H1 (cell line): ENCODE data around the gene CBL. TPM values are rescaled to one million over a fixed set of nuclear protein-coding genes. Genes with fewer than 3 reads are reported as not detected.

Experiments
- CTCF ChIA-PET: fragments of 300-600 bp; sonication (Branson Sonifier 250); formaldehyde crosslinking; loops from one replicate; lab custom pipeline; 2021; ENCODE audit not compliant: partially characterized antibody; lab: Charles Lee
- POLR2A ChIA-PET: fragments of 300-600 bp; sonication (Branson Sonifier 250); formaldehyde crosslinking; loops from one replicate; lab custom pipeline; 2021; ENCODE audit warnings: inconsistent platforms; ENCODE audit not compliant: partially characterized antibody; lab: Charles Lee
- DNase-seq, 2 experiments: peaks; one replicate each; pipeline versions ENCODE4 v3.0.0 to v3.0.0-alpha.2; 2010 to 2022; ENCODE audit warnings: low spot score in 2 of 2, low read depth in 1 of 2, mixed read lengths in 1 of 2
- FAIRE-seq: peaks from 2 replicates; lab custom pipeline; 2011; peaks lifted over from hg19 to GRCh38; lab: Jason Lieb, UNC
- H2AFZ ChIP-seq: 2 replicates; pipeline ENCODE4 v1.8.1; 2012; ENCODE audit warnings: low read length, inconsistent platforms
- H2AK5ac ChIP-seq: 2 replicates; pipeline ENCODE4 v1.6.1; 2013; ENCODE audit warnings: low read depth, low read length
- H2BK120ac ChIP-seq: replicated peaks from 2 replicates; pipeline ENCODE3; 2013; ENCODE audit warnings: low read depth, low read length, inconsistent platforms
- H2BK12ac ChIP-seq: 2 replicates; pipeline ENCODE4 v1.6.1; 2013; ENCODE audit warnings: low read depth, low read length
- H2BK15ac ChIP-seq: 2 replicates; pipeline ENCODE4 v1.6.1; 2013; ENCODE audit warnings: low read length
- H2BK20ac ChIP-seq: 2 replicates; pipeline ENCODE4 v1.6.1; 2013; ENCODE audit warnings: low read length
- H2BK5ac ChIP-seq: 2 replicates; pipeline ENCODE4 v1.6.1; 2013; ENCODE audit warnings: low read depth, low read length
- H3K14ac ChIP-seq: 2 replicates; pipeline ENCODE4 v1.6.1; 2013; ENCODE audit warnings: inconsistent platforms; ENCODE audit not compliant: insufficient read length
- H3K18ac ChIP-seq: 2 replicates; pipeline ENCODE4 v1.6.1; 2013; ENCODE audit warnings: low read length; ENCODE audit errors: extremely low read depth
- H3K23ac ChIP-seq: 2 replicates; pipeline ENCODE4 v1.6.1; 2013; ENCODE audit warnings: inconsistent platforms; ENCODE audit not compliant: insufficient read length
- H3K23me2 ChIP-seq: 2 replicates; pipeline ENCODE4 v1.6.1; 2013; ENCODE audit warnings: low read depth, low read length
- H3K27ac ChIP-seq: 2 replicates; pipeline ENCODE4 v1.6.1; 2011; ENCODE audit warnings: low read depth, low read length, inconsistent platforms
- H3K27me3 ChIP-seq, 4 experiments: replicated peaks in 1 of 4; 1 replicate in 1 of 4; 2 replicates in 3 of 4; pipeline versions ENCODE4 v1.6.1 to v1.8.1; 2011 to 2013; ENCODE audit warnings: low read length in 3 of 4, mild to moderate bottlenecking in 3 of 4, inconsistent platforms in 2 of 4, mixed read lengths in 2 of 4, moderate library complexity in 1 of 4; ENCODE audit not compliant: control insufficient read depth in 3 of 4, insufficient read depth in 3 of 4; ENCODE audit errors: extremely low read depth in 1 of 4
- H3K36me3 ChIP-seq, 4 experiments: 2 replicates each; pipeline versions ENCODE4 v1.6.1 to v1.8.1; 2011 to 2013; ENCODE audit warnings: mild to moderate bottlenecking in 4 of 4, low read length in 3 of 4, moderate library complexity in 2 of 4, control low read depth in 1 of 4, inconsistent platforms in 1 of 4; ENCODE audit not compliant: insufficient read depth in 4 of 4, control insufficient read depth in 2 of 4
- H3K4ac ChIP-seq: replicated peaks from 2 replicates; pipeline ENCODE3; 2013; ENCODE audit warnings: low read length, low read depth, mixed read lengths, inconsistent platforms; ENCODE audit not compliant: insufficient read length
- H3K4me1 ChIP-seq, 4 experiments: replicated peaks in 1 of 4; 1 replicate in 1 of 4; 2 replicates in 3 of 4; pipeline versions ENCODE4 v1.6.1 to v1.8.1; 2011 to 2013; ENCODE audit warnings: low read length in 3 of 4, inconsistent platforms in 2 of 4, mixed read lengths in 1 of 4; ENCODE audit not compliant: insufficient read depth in 4 of 4, control insufficient read depth in 3 of 4
- H3K4me2 ChIP-seq, 2 experiments: 2 replicates each; pipeline versions ENCODE4 v1.6.1 to v1.8.1; 2011 to 2013; ENCODE audit warnings: low read depth in 2 of 2, low read length in 2 of 2, control low read depth in 1 of 2, inconsistent platforms in 1 of 2, mild to moderate bottlenecking in 1 of 2; ENCODE audit not compliant: insufficient read depth in 1 of 2
- H3K4me3 ChIP-seq, 4 experiments: fragments of 200-600, 300-600 bp in 1 of 4; sonication (generic), shearing (Covaris generic), sonication (Bioruptor Twin) in 1 of 4; 2 replicates each; pipeline versions ENCODE4 v1.5.1 to v1.8.1; 2011 to 2016; ENCODE audit warnings: low read length in 4 of 4, low read depth in 3 of 4, control low read depth in 2 of 4, inconsistent platforms in 2 of 4, mild to moderate bottlenecking in 2 of 4, mixed read lengths in 1 of 4, moderate library complexity in 1 of 4; ENCODE audit not compliant: insufficient read depth in 2 of 4; ENCODE audit errors: extremely low read depth in 1 of 4
- H3K56ac ChIP-seq: replicated peaks from 2 replicates; pipeline ENCODE3; 2013; ENCODE audit warnings: low read depth, mild to moderate bottlenecking, mixed read lengths, low read length, inconsistent platforms; ENCODE audit not compliant: insufficient read length
- H3K79me1 ChIP-seq: 2 replicates; pipeline ENCODE4 v1.6.1; 2013; ENCODE audit warnings: low read depth, low read length, control low read depth
- H3K79me2 ChIP-seq, 2 experiments: 2 replicates each; pipeline versions ENCODE4 v1.6.1 to v1.8.1; 2012 to 2013; ENCODE audit warnings: low read length in 2 of 2, mild to moderate bottlenecking in 2 of 2, inconsistent platforms in 1 of 2; ENCODE audit not compliant: insufficient read depth in 2 of 2, control insufficient read depth in 1 of 2
- H3K9ac ChIP-seq, 4 experiments: replicated peaks in 1 of 4; 1 replicate in 1 of 4; 2 replicates in 3 of 4; pipeline versions ENCODE4 v1.6.1 to v1.8.1; 2011 to 2013; ENCODE audit warnings: low read depth in 3 of 4, low read length in 3 of 4, control low read depth in 2 of 4, mild to moderate bottlenecking in 2 of 4, moderate library complexity in 2 of 4, inconsistent platforms in 1 of 4; ENCODE audit errors: extremely low read depth in 1 of 4
- H3K9me3 ChIP-seq, 2 experiments: 2 replicates each; pipeline versions ENCODE4 v1.6.1 to v1.8.1; 2012 to 2013; ENCODE audit warnings: mild to moderate bottlenecking in 2 of 2, moderate library complexity in 2 of 2, control low read depth in 1 of 2, inconsistent platforms in 1 of 2, low read depth in 1 of 2, low read length in 1 of 2, mixed read lengths in 1 of 2; ENCODE audit not compliant: insufficient read depth in 2 of 2
- H4K20me1 ChIP-seq, 2 experiments: replicated peaks in 1 of 2; 2 replicates each; pipeline versions ENCODE3 to v1.8.1; 2011 to 2013; ENCODE audit warnings: inconsistent platforms in 2 of 2, low read length in 2 of 2, mild to moderate bottlenecking in 1 of 2; ENCODE audit not compliant: insufficient read depth in 2 of 2, control insufficient read depth in 1 of 2
- H4K5ac ChIP-seq: 2 replicates; pipeline ENCODE4 v1.6.1; 2013; ENCODE audit warnings: low read length, low read depth, mixed read lengths, inconsistent platforms; ENCODE audit not compliant: insufficient read length
- H4K8ac ChIP-seq: 2 replicates; pipeline ENCODE4 v1.8.0; 2013; ENCODE audit warnings: mild to moderate bottlenecking, moderate library complexity, low read length, inconsistent platforms; ENCODE audit not compliant: insufficient read depth; ENCODE audit errors: extremely low read depth
- H4K91ac ChIP-seq: replicated peaks from 2 replicates; pipeline ENCODE3; 2013; ENCODE audit warnings: low read length, mixed read lengths, inconsistent platforms; ENCODE audit not compliant: insufficient read length
- CEBPB ChIP-seq: IDR thresholded peaks from 2 replicates; pipeline ENCODE4 v1.6.1; 2012; ENCODE audit warnings: low read depth, low read length
- SIX5 ChIP-seq: IDR thresholded peaks from 2 replicates; pipeline ENCODE4 v1.6.1; 2011; ENCODE audit warnings: mild to moderate bottlenecking, low read depth, low read length
- WGBS, 2 experiments: shearing (Covaris generic) in 1 of 2; methylation state at CpG; one replicate each; pipeline versions ENCODE4 v1.1.6 to v1.1.7; 2013 to 2015; ENCODE audit warnings: low lambda C conversion rate in 2 of 2, mixed read lengths in 2 of 2, inconsistent platforms in 1 of 2, low coverage in 1 of 2, missing lambda C conversion rate in 1 of 2; ENCODE audit not compliant: insufficient replicate concordance in 2 of 2, insufficient coverage in 1 of 2, insufficient read length in 1 of 2; ENCODE audit errors: extremely low coverage in 1 of 2, missing lambda C conversion rate in 1 of 2; 5-methylcytosine and 5-hydroxymethylcytosine counted together
- polyA plus RNA-seq, 7 experiments: library from polyadenylated mRNA; depleted of rRNA in 3 of 7; stranded (reverse) in 5 of 7; unstranded in 2 of 7; fragments of >200 nt in 5 of 7; fragments of 200-250 nt in 2 of 7; gene quantifications; 1 replicate in 5 of 7; 2 replicates in 1 of 7; 4 replicates in 1 of 7; pipeline versions ENCODE4 v1.2.1 to v1.2.3, GENCODE V29; 2011 to 2013; ENCODE audit warnings: missing spikeins in 2 of 7, mixed read lengths in 2 of 7
- total RNA-seq: library from RNA; stranded (reverse); fragmentation: NEBNext Ultra II Directional; extraction: Animal tissue kit (Norgen Biotek cat#: 25700); gene quantifications from 2 replicates; pipeline ENCODE4 v1.2.1, GENCODE V29; 2021

CBL gene
- total and polyA plus RNA-seq, 2 of the 8 experiments (the other 6 are each of a cell fraction or from before 2014, with no cell fraction given) = 23.1 to 57.8 TPM

DNA sequence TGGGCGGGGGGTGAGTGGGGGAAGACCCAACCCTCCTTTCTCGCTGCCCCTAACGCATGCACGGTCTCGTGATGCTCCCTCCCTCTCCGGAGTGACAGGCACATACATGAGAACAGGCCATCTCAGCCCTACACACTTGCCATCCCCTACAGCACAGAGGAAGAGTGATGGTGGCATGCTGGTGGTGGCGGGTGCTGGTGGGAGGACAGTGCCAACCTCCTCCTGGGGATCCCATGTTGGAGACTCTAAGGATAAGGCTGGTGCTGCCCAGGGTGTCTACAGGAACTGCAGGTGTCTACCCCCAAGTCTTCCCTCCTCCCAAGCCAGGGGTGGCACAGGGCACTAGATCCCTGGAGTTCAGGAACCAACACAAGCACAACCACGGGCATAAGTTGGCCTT, 44.3 kb upstream of the CBL start:
- no peak overlapping the region for H3K27ac ChIP-seq
- DNase-seq = no peak
- H3K56ac ChIP-seq = no peak overlapping the region
- 86% methylated on average over 8 of the region's 8 CpGs; no CpG with 5 or more reads in 1 of the 2 experiments for WGBS, 2 experiments
- TF ChIP-seq SIX5 (no peak), CEBPB (no peak)
- TF ChIP-seq, all 59 proteins: peak for 0
- FAIRE-seq = no peak
- Histone ChIP-seq H3K4ac (no peak overlapping the region), H3K14ac (no peak overlapping the region), H2BK15ac (no peak overlapping the region), H3K27me3 (no peaks in the 10 kb centered on the region; a peak in 2 of 7 replicates), H3K4me2 (no peak overlapping the region), H2BK5ac (no peak overlapping the region), H3K4me3 (no peak overlapping the region), H2AFZ (no peak overlapping the region), H3K23ac (no peak overlapping the region), H2BK120ac (no peak overlapping the region), H4K91ac (peak overlapping the region; percentile 91), H4K20me1 (no peaks in the 10 kb centered on the region), H2BK20ac (no peak overlapping the region), H3K9ac (no peak overlapping the region), H4K5ac (no peak overlapping the region), H3K9me3 (no peaks in the 10 kb centered on the region), H3K79me1 (no peaks in the 10 kb centered on the region), H3K79me2 (no peaks in the 10 kb centered on the region), H3K4me1 (peaks cover 0 to 8% (median 3%) of the 10 kb centered on the region in 4 experiments; a peak in 5 of 7 replicates), H3K18ac (no peak overlapping the region), H2AK5ac (peak overlapping the region; percentile 75; the same call in 1 of the 2 replicates), H3K36me3 (no peaks in the 10 kb centered on the region), H2BK12ac (no peak overlapping the region), H4K8ac (no peak overlapping the region), H3K23me2 (no peaks in the 10 kb centered on the region)
- ChIA-PET CTCF (interaction anchor here (3.1 to 3.6 kb wide), 2 partner anchors 12 to 27 kb away, joined by 10 to 24 read pairs; partner anchors contain the start of gene ABCG4), POLR2A (interaction anchor here (0.6 kb wide), 2 partner anchors 8 to 159 kb away, joined by 3 read pairs; no protein-coding TSS in a partner anchor)
